ENCODE data around the gene MVD. TPM values are rescaled to one million over a fixed set of nuclear protein-coding genes. Genes with fewer than 3 reads are reported as not detected.

MVD gene
- total RNA-seq, 1 experiment from 2014 or later = 119 TPM

DNA sequence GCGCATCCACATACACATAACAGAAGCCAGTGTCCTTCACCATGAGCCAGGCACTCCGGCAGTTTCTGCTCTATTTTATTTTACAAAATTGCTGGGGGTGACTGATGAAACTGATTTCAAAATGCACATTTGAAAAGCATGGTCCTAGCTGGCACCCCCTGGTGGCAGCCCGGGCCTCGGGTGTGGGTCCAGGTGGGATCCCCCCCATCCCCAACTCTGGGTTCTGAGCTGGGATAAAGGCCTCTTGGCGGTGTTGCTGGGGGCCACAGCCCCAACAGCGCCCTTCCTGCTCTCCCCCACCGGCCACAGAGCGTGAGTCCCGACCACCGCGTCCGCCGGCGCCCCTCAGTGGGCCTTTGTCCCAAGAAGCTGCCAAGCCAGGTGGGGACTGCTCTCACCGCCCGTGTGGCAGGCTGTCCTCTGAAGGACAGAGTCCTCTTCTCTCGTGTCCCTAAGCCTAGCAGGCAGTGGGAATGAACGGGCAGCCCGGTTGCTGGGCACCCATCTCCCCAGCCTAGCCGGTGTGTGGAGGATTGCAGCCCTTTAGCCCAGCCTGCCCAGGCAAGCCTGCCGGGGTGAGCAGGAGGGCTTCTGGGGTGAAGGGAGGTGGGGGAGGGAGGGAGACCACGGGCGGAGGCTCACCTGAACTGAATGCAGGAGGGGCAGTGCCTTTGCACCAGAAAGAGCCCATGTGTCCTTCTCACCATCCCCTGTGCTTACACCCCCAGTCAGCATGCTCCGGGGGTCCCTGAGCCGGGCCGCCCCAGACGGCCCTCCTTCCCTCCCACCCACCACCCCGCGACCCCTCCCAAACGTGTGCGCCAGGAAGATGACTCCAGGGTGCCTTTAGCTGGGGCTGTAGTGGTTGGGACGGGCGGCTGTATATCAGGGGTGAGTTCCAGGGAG lies 22.5 kb upstream of the MVD start:
- peak overlapping the region; percentile 68 to 83 for H3K4me3 ChIP-seq (replicated peaks in 1 of 2; ENCODE audit: low read depth in 1 of 2, low read length in 2 of 2)
- RAD21 ChIA-PET (ENCODE audit: low non-redundant PET in 1 of 2, low total read pairs in 2 of 2, uncharacterized antibody in 2 of 2, unreplicated experiment in 2 of 2) = no interaction called here
- no TSS peak for BruUV-seq (replicated peaks)
- ATAC-seq (peak; percentile 19), DNase-seq (ENCODE audit: low read depth, low spot score) (no peak)
- H4K20me1 ChIP-seq (ENCODE audit: insufficient read depth) = no peaks in the 10 kb centered on the region
- intact Hi-C loops (cut with micrococcal nuclease) = no loop called here
- peak overlapping the region; percentile 25; the same call in 1 of the 2 replicates for H3K27ac ChIP-seq (ENCODE audit: low read depth, low read length)
- POLR2A ChIA-PET = no interaction called here
- H3K9ac ChIP-seq (ENCODE audit: low read length) = peak overlapping the region; percentile 62
- H2AFZ ChIP-seq (ENCODE audit: low read depth, low read length, poor library complexity, severe bottlenecking) = peak overlapping the region; percentile 96
- no peak for TF ChIP-seq RAD21 (IDR thresholded peaks at IDR 0.05; ENCODE audit: low read depth)
- no peak for TF ChIP-seq ZFX (IDR thresholded peaks at IDR 0.05)
- TF ChIP-seq YY1 (IDR thresholded peaks at IDR 0.05; ENCODE audit: extremely low read depth, insufficient replicate concordance, low read depth, low read length) = no peak
- no peak for TF ChIP-seq SIN3A (IDR thresholded peaks at IDR 0.05; ENCODE audit: low read depth)
- TF ChIP-seq, protein P1, sequence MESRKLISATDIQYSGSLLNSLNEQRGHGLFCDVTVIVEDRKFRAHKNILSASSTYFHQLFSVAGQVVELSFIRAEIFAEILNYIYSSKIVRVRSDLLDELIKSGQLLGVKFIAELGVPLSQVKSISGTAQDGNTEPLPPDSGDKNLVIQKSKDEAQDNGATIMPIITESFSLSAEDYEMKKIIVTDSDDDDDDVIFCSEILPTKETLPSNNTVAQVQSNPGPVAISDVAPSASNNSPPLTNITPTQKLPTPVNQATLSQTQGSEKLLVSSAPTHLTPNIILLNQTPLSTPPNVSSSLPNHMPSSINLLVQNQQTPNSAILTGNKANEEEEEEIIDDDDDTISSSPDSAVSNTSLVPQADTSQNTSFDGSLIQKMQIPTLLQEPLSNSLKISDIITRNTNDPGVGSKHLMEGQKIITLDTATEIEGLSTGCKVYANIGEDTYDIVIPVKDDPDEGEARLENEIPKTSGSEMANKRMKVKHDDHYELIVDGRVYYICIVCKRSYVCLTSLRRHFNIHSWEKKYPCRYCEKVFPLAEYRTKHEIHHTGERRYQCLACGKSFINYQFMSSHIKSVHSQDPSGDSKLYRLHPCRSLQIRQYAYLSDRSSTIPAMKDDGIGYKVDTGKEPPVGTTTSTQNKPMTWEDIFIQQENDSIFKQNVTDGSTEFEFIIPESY (IDR thresholded peaks at IDR 0.05; ENCODE audit: extremely low read depth, insufficient replicate concordance, low read length) = no peak
- TF ChIP-seq, protein P2, sequence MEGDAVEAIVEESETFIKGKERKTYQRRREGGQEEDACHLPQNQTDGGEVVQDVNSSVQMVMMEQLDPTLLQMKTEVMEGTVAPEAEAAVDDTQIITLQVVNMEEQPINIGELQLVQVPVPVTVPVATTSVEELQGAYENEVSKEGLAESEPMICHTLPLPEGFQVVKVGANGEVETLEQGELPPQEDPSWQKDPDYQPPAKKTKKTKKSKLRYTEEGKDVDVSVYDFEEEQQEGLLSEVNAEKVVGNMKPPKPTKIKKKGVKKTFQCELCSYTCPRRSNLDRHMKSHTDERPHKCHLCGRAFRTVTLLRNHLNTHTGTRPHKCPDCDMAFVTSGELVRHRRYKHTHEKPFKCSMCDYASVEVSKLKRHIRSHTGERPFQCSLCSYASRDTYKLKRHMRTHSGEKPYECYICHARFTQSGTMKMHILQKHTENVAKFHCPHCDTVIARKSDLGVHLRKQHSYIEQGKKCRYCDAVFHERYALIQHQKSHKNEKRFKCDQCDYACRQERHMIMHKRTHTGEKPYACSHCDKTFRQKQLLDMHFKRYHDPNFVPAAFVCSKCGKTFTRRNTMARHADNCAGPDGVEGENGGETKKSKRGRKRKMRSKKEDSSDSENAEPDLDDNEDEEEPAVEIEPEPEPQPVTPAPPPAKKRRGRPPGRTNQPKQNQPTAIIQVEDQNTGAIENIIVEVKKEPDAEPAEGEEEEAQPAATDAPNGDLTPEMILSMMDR (IDR thresholded peaks at IDR 0.05 in 2 of 3, conservative IDR thresholded peaks at IDR 0.05 in 1 of 3; ENCODE audit: borderline replicate concordance in 1 of 3, insufficient read depth in 1 of 3, low read depth in 2 of 3, low read length in 2 of 3) = peak in 2 of 3 experiments; percentile 82 to 85; a peak in 5 of 6 replicates
- TF ChIP-seq ZNF274 (IDR thresholded peaks at IDR 0.05; ENCODE audit: low read depth, low read length) = no peak
- H3K9me2 ChIP-seq (ENCODE audit: insufficient read depth) = no peaks in the 10 kb centered on the region
- peak overlapping the region; percentile 100 for H3K4me2 ChIP-seq (ENCODE audit: low read length)
- peaks cover 25 to 38% of the 10 kb centered on the region in 2 experiments for H3K4me1 ChIP-seq (ENCODE audit: control insufficient read depth in 1 of 2, insufficient read depth in 2 of 2, low read length in 2 of 2)
- H3K79me2 ChIP-seq (ENCODE audit: insufficient read depth, low read length) = no peaks in the 10 kb centered on the region
- CTCF ChIA-PET = interaction anchor here (0.6 to 1.5 kb wide), 4 partner anchors 13 to 482 kb away, joined by 3 to 10 read pairs (median 4); no protein-coding TSS in a partner anchor
- H3K9me3 ChIP-seq (ENCODE audit: control insufficient read depth in 1 of 2, insufficient read depth in 1 of 2, low read depth in 1 of 2, low read length in 2 of 2) = no peaks in the 10 kb centered on the region
- H3K36me3 ChIP-seq (ENCODE audit: control insufficient read depth in 1 of 2, insufficient read depth in 2 of 2, low read length in 2 of 2) = no peaks in the 10 kb centered on the region
- no peaks in the 10 kb centered on the region for H3K27me3 ChIP-seq (ENCODE audit: insufficient read depth, low read length)
